Activated naive CD4-positive, alpha-beta T cell treated with anti-CD3 and anti-CD28 coated beads for 36 hours (primary cell): ENCODE results near the gene SLC34A2. TPM values are rescaled to one million over a fixed set of nuclear protein-coding genes. Genes with fewer than 3 reads are reported as not detected.

Experiments used
- CTCF ChIA-PET: fragments of 350-600 bp; sonication (Branson Sonifier 250); formaldehyde crosslinking; loops from one replicate; lab custom pipeline; 2021; ENCODE audit warnings: antibody characterized with exemption; lab: Charles Lee
- DNase-seq: peaks from one replicate; pipeline ENCODE4 v3.0.0-alpha.2; 2020
- H3K27ac Mint-ChIP-seq: one replicate; pipeline ENCODE4 v1.8.0; 2021; ENCODE audit warnings: mild to moderate bottlenecking, mixed read lengths
- H3K27me3 Mint-ChIP-seq: one replicate; pipeline ENCODE4 v1.8.0; 2021; ENCODE audit warnings: low read depth, mixed read lengths
- H3K36me3 Mint-ChIP-seq: one replicate; pipeline ENCODE4 v1.8.0; 2021; ENCODE audit warnings: low read depth, mixed read lengths
- H3K4me1 Mint-ChIP-seq: one replicate; pipeline ENCODE4 v1.8.0; 2021; ENCODE audit warnings: low read depth, mixed read lengths
- H3K4me3 Mint-ChIP-seq: one replicate; pipeline ENCODE4 v1.8.0; 2021; ENCODE audit warnings: mild to moderate bottlenecking, moderate library complexity, mixed read lengths
- H3K9me3 Mint-ChIP-seq: one replicate; pipeline ENCODE4 v1.8.0; 2021; ENCODE audit warnings: mixed read lengths
- intact Hi-C: fragments of 100-400 bp; cut with micrococcal nuclease; formaldehyde crosslinking; loops from one replicate; pipeline ENCODE4 v1.15.1; 2023
- total RNA-seq, 2 experiments: library from RNA; stranded (reverse); gene quantifications; one replicate each; pipeline ENCODE4 v1.2.3, GENCODE V29; 2021

The SLC34A2 gene
- total RNA-seq, 2 experiments from 2014 or later, result not detected

DNA sequence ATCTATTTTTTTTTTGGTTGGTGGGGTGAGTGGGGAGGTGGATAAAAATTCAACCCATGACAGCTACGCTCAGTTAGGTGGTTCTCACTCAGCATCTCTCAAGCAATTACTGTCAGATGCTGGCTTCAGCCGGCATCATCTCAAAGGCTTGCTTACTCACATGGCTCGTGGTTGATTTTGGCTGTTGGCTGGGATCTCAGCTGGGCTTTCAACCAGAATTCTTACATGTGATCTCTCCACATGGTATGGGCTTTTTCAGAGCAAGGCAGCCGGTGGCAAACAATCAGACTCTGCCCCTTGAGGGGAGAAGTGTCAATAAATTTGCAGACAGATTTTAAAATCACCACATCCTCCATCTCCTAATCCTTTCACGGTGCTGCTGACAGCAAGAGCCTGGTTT, 47.2 kb downstream of the SLC34A2 start:
- no peaks in the 10 kb centered on the region for H3K27me3 Mint-ChIP-seq

GRCh38 chr4:25703731-25704388, 48.2 kb downstream of the SLC34A2 start:
- no peak for DNase-seq
- Mint-ChIP-seq H3K4me1 (no peaks in the 10 kb centered on the region), H3K9me3 (no peaks in the 10 kb centered on the region), H3K4me3 (no peak overlapping the region), H3K27ac (no peak overlapping the region), H3K27me3 (no peaks in the 10 kb centered on the region), H3K36me3 (no peaks in the 10 kb centered on the region)
- intact Hi-C loops, result no loop called here
- CTCF ChIA-PET, result no interaction called here

More for the DNA sequence above, 47.2 kb downstream of the SLC34A2 start:
- no peak for DNase-seq
- Mint-ChIP-seq H3K27ac (no peak overlapping the region), H3K4me1 (no peaks in the 10 kb centered on the region), H3K4me3 (no peak overlapping the region), H3K9me3 (no peaks in the 10 kb centered on the region), H3K36me3 (no peaks in the 10 kb centered on the region)
- intact Hi-C loops, result no loop called here
- CTCF ChIA-PET, result no interaction called here

GRCh38 chr4:25704516-25704915, 48.9 kb downstream of the SLC34A2 start:
- CTCF ChIA-PET, result no interaction called here
- Mint-ChIP-seq H3K4me1 (no peaks in the 10 kb centered on the region), H3K27me3 (no peaks in the 10 kb centered on the region), H3K9me3 (peaks cover 2% of the 10 kb centered on the region), H3K36me3 (no peaks in the 10 kb centered on the region), H3K4me3 (no peak overlapping the region), H3K27ac (no peak overlapping the region)
- intact Hi-C loops, result no loop called here
- no peak for DNase-seq

DNA sequence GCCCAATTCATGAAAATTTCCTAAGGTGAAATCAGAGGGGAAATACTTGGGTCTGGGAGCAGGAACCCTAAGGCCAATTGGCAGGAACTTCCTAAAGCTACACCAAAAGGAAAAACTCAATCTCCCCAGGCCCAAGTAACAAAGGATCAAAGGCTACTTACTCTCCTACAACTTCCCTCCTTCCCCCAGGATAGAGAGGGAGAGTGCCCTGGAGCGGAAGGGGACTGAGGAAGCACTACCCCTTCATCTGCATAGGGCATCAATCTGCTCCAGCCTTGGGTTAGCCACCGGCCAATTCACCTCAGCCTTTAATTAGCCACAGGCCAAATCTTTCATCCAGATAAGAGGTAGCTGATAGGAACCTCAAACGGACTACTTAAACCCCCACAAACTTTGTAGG, 55.0 kb downstream of the SLC34A2 start:
- Mint-ChIP-seq H3K9me3 (peaks cover 2% of the 10 kb centered on the region), H3K4me3 (no peak overlapping the region), H3K27me3 (no peaks in the 10 kb centered on the region), H3K4me1 (no peaks in the 10 kb centered on the region), H3K27ac (no peak overlapping the region), H3K36me3 (peaks cover 2% of the 10 kb centered on the region)
- CTCF ChIA-PET, result interaction anchor here (0.6 to 1.3 kb wide), 2 partner anchors 9 to 112 kb away, joined by 3 to 4 read pairs; no protein-coding TSS in a partner anchor
- intact Hi-C loops, result no loop called here
- DNase-seq, result no peak

GRCh38 chr4:25712611-25713010, 57.0 kb downstream of the SLC34A2 start:
- intact Hi-C loops, result no loop called here
- H3K27me3 Mint-ChIP-seq, result no peaks in the 10 kb centered on the region
- DNase-seq, result no peak
- no peak overlapping the region for H3K27ac Mint-ChIP-seq
- no peak overlapping the region for H3K4me3 Mint-ChIP-seq
- H3K4me1 Mint-ChIP-seq, result no peaks in the 10 kb centered on the region
- H3K9me3 Mint-ChIP-seq, result peaks cover 2% of the 10 kb centered on the region
- H3K36me3 Mint-ChIP-seq, result peaks cover 2% of the 10 kb centered on the region
- CTCF ChIA-PET, result interaction anchor here (0.6 kb wide), 1 partner anchor 54 kb away, joined by 3 read pairs; no protein-coding TSS in a partner anchor

GRCh38 chr4:25713812-25714211, 58.2 kb downstream of the SLC34A2 start:
- no peaks in the 10 kb centered on the region for H3K27me3 Mint-ChIP-seq
- H3K4me3 Mint-ChIP-seq, result no peak overlapping the region
- H3K36me3 Mint-ChIP-seq, result peaks cover 2% of the 10 kb centered on the region
- H3K27ac Mint-ChIP-seq, result no peak overlapping the region
- no peaks in the 10 kb centered on the region for H3K4me1 Mint-ChIP-seq
- intact Hi-C loops, result no loop called here
- DNase-seq, result no peak
- CTCF ChIA-PET, result no interaction called here
- peaks cover 2% of the 10 kb centered on the region for H3K9me3 Mint-ChIP-seq

- no peak overlapping the region for H3K27ac Mint-ChIP-seq
- H3K36me3 Mint-ChIP-seq, result no peaks in the 10 kb centered on the region
- intact Hi-C loops, result no loop called here
- H3K27me3 Mint-ChIP-seq, result no peaks in the 10 kb centered on the region
- no peaks in the 10 kb centered on the region for H3K9me3 Mint-ChIP-seq
- H3K4me3 Mint-ChIP-seq, result no peak overlapping the region
- CTCF ChIA-PET, result interaction anchor here (1.0 kb wide), 1 partner anchor 282 kb away, joined by 3 read pairs; no protein-coding TSS in a partner anchor
- no peak for DNase-seq
- H3K4me1 Mint-ChIP-seq, result no peaks in the 10 kb centered on the region
These were observed 67.3 kb downstream of the SLC34A2 start for GRCh38 chr4:25722964-25723363.

DNA sequence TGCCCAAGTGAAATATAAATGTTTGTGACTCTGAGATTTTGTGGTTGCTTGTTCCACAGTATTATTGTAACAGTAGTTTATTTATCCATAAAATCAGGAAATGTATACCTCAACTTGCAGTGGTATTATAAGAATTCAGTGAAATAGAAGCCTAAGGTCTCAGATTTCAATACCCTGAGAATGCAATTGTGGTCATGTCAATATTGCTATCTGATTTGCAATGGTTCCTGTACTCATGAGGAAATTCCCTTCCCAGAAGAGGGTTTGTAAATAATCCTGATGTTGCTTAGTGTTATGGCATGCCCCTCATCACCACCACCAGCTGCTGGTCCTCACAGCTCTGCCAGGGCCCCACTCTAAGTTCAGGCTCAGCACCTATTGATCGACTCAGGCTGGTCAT, 67.8 kb downstream of the SLC34A2 start:
- CTCF ChIA-PET, result interaction anchor here (1.0 kb wide), 1 partner anchor 283 kb away, joined by 3 read pairs; no protein-coding TSS in a partner anchor
- H3K4me1 Mint-ChIP-seq, result no peaks in the 10 kb centered on the region
- no peak for DNase-seq
- no peak overlapping the region for H3K27ac Mint-ChIP-seq
- no peaks in the 10 kb centered on the region for H3K27me3 Mint-ChIP-seq
- no peaks in the 10 kb centered on the region for H3K36me3 Mint-ChIP-seq
- H3K4me3 Mint-ChIP-seq, result no peak overlapping the region
- intact Hi-C loops, result no loop called here
- H3K9me3 Mint-ChIP-seq, result no peaks in the 10 kb centered on the region

GRCh38 chr4:25725870-25726269, 70.2 kb downstream of the SLC34A2 start:
- Mint-ChIP-seq H3K27me3 (no peaks in the 10 kb centered on the region), H3K9me3 (no peaks in the 10 kb centered on the region), H3K4me3 (no peak overlapping the region), H3K4me1 (no peaks in the 10 kb centered on the region), H3K36me3 (no peaks in the 10 kb centered on the region), H3K27ac (no peak overlapping the region)
- CTCF ChIA-PET, result no interaction called here
- intact Hi-C loops, result no loop called here
- no peak for DNase-seq

DNA sequence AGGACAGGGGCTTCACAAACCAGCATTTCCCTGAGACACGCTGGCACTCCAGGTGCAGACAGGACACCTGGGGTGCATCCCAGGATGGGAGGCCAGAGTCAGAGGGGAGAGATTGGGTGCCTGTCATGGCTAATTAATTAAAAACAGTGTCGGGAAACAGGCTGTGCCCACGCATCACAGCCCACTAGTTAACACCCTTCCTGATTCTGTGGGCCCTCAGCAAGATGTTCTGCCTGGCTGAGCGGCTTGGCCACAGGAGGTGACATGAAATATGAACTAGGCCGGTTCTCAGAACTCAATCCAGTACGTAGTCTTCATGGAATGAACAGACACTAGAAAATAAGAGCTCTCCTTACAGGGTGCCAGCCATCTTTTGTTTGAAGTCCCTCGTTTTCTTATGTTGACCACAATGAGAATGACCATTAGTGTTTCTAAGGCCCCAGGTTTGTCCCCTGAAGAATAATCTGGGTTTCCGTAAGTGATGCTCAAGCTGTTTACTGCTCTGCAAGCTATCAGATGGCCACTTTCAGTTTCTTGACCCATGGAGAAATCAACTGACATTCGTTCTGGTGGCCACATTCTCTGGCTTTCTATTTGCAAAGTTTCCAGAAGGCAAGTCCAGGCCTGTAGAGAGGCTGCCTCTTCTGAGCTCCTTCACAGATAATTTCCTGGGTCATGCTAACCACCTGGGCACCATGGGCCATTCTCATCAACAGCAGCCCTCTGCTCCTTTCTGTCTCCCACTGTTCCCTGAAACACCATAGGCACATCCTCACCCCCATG, 72.3 kb downstream of the SLC34A2 start:
- CTCF ChIA-PET, result no interaction called here
- Mint-ChIP-seq H3K4me3 (no peak overlapping the region), H3K9me3 (no peaks in the 10 kb centered on the region), H3K36me3 (no peaks in the 10 kb centered on the region), H3K27ac (no peak overlapping the region), H3K27me3 (no peaks in the 10 kb centered on the region), H3K4me1 (no peaks in the 10 kb centered on the region)
- intact Hi-C loops, result no loop called here
- no peak for DNase-seq
